Vagina (tissue), 2 donors: ENCODE results near the gene CCDC80. TPM values are rescaled to one million over a fixed set of nuclear protein-coding genes. Genes with fewer than 3 reads are reported as not detected.

Source experiments
- DNase-seq, 2 donors: peaks; one replicate each; pipeline ENCODE4 v3.0.0-alpha.2; 2017; ENCODE audit errors: extremely low spot score in 2 of 2
- H3K27ac ChIP-seq: fragments of 200-600 bp; sonication (generic); one replicate; pipeline ENCODE4 v1.5.1; 2019
- H3K27me3 ChIP-seq: fragments of 200-600 bp; sonication (generic); one replicate; pipeline ENCODE4 v1.5.1; 2019
- H3K36me3 ChIP-seq, 2 donors: fragments of 200-600 bp; sonication (generic); one replicate each; pipeline ENCODE4 v1.5.1; 2017 to 2019
- H3K4me1 ChIP-seq: fragments of 200-600 bp; sonication (generic); one replicate; pipeline ENCODE4 v1.5.1; 2019
- H3K4me3 ChIP-seq, 2 donors: fragments of 200-600 bp; sonication (generic); 1 replicate in 1 of 2; 2 replicates in 1 of 2; pipeline ENCODE4 v1.5.1; 2016 to 2019
- H3K9me3 ChIP-seq: fragments of 200-600 bp; sonication (generic); one replicate; pipeline ENCODE4 v1.5.1; 2019
- CTCF ChIP-seq, 3 experiments: fragments of 450-650 bp in 2 of 3; fragments of 200-600 bp in 1 of 3; sonication (generic) in 1 of 3; IDR thresholded peaks; one replicate each; pipeline ENCODE4 v1.5.1; 2017 to 2019; ENCODE audit warnings: antibody characterized with exemption in 3 of 3, mild to moderate bottlenecking in 2 of 3, moderate library complexity in 2 of 3
- POLR2A ChIP-seq, 2 donors: fragments of 450-650 bp; IDR thresholded peaks; one replicate each; pipeline ENCODE4 v1.6.1; 2017; ENCODE audit warnings: antibody characterized with exemption in 2 of 2, mild to moderate bottlenecking in 2 of 2, moderate library complexity in 2 of 2
- POLR2AphosphoS5 ChIP-seq, 2 donors: sonication (generic); formaldehyde crosslinking; IDR thresholded peaks; one replicate each; pipeline ENCODE4 v1.9.0; 2017; ENCODE audit warnings: antibody characterized with exemption in 2 of 2, mild to moderate bottlenecking in 2 of 2, low read depth in 1 of 2; ENCODE audit not compliant: insufficient read depth in 1 of 2
- intact Hi-C: fragments of 100-400 bp; cut with DNase I; formaldehyde crosslinking; loops from one replicate; pipeline ENCODE4 v1.15.1; 2023
- total RNA-seq: library from RNA; depleted of rRNA; stranded (reverse); fragments of >200 nt; gene quantifications from one replicate; pipeline ENCODE4 v1.2.3, GENCODE V29; 2016

Gene CCDC80
- total RNA-seq, 1 donor from 2014 or later = 51.6 TPM

GRCh38 chr3:112561734-112562529 lies 79.0 kb downstream of the CCDC80 start, which contains the start of the genes ATG3 and SLC35A5:
Gene ATG3, minus strand, starts transcription at chr3:112561962. Its CDS starts 434 bp downstream, at chr3:112561528.
Gene SLC35A5, plus strand, starts transcription at chr3:112562045. Its CDS starts 1,359 bp downstream, at chr3:112563404.
- peaks cover 48% of the 10 kb centered on the region for H3K4me1 ChIP-seq
- H3K27me3 ChIP-seq = no peaks in the 10 kb centered on the region
- intact Hi-C loops = loop anchor here (10.0 kb wide), 1 partner anchor 73 kb away; no protein-coding TSS in a partner anchor
- H3K4me3 ChIP-seq = peak within 1 kb of the TSS; percentile 89 to 98
- peak; percentile 99 for DNase-seq
- H3K27ac ChIP-seq = peak within 1 kb of the TSS; percentile 95
- peaks cover 0 to 8% of the 10 kb centered on the region in 2 donors for H3K36me3 ChIP-seq
- TF ChIP-seq POLR2A (IDR thresholded peaks at IDR 0.05) (peak in 1 of 2 donors; percentile 46), POLR2AphosphoS5 (IDR thresholded peaks at IDR 0.05; ENCODE audit: insufficient read depth in 1 of 2, low read depth in 1 of 2) (peak; percentile 94 to 98), CTCF (IDR thresholded peaks at IDR 0.05) (no peak)
- no peaks in the 10 kb centered on the region for H3K9me3 ChIP-seq

DNA sequence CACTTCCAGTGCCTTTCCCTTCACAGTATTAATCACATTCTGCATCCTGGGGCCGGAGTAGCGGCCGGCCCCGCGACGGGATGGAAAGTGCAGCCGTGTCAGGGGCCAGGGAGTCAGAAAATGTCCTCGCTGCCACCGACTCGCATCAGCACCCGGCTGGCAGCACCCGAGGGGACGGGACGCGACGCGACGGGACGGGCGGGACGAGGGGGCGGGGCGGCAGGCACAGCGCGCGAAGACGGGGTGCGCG lies 79.5 kb downstream of the CCDC80 start:
- Histone ChIP-seq H3K4me3 (peak overlapping the region; percentile 89 to 98), H3K9me3 (no peaks in the 10 kb centered on the region), H3K27me3 (no peaks in the 10 kb centered on the region), H3K4me1 (peaks cover 48% of the 10 kb centered on the region), H3K27ac (peak overlapping the region; percentile 95), H3K36me3 (peaks cover 0 to 8% of the 10 kb centered on the region in 2 donors)
- no peak for TF ChIP-seq POLR2A (IDR thresholded peaks at IDR 0.05)
- TF ChIP-seq CTCF (IDR thresholded peaks at IDR 0.05) = no peak
- TF ChIP-seq POLR2AphosphoS5 (IDR thresholded peaks at IDR 0.05; ENCODE audit: insufficient read depth in 1 of 2, low read depth in 1 of 2) = no peak
- DNase-seq = no peak
- intact Hi-C loops = loop anchor here (10.0 kb wide), 1 partner anchor 73 kb away; no protein-coding TSS in a partner anchor

DNA sequence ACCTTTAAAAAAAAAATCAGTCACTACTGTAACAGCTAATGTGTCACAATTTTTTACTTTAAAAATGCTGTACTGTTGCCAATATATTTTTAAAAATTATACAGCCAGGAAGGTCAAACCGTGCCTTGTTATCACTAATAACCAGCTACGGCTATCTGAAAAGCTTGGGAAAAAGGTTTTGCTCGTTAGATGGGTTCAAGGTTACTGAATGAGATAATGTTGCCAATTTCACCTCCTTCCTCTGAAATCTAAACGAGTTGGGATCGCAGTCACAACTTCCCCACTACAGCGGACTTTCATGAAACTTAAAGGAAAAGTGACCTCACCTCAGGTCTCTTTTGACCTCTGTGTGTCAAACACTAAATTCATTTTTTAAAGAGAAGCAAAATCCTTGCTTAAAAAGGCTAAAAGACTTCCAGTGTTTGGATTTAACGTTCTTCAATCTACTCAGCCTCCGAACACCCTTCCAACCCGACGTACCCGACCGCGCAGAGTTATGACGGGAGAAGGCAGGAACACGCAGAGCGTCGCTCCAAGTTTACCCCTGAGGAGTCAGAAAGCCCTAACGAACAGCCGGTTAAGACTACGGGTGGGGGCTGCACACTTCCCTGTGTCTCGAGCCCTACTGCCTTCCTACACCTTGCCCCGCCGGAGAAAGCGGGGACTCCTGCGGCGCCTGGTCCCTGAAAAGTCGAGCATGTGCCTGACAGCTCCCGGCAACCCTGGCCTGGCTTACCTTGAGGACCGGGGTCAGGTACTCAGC lies 80.0 kb downstream of the CCDC80 start:
- no peak for DNase-seq
- intact Hi-C loops = loop anchor here (10.0 kb wide), 1 partner anchor 74 kb away; no protein-coding TSS in a partner anchor
- H3K4me1 ChIP-seq = peaks cover 50% of the 10 kb centered on the region

GRCh38 chr3:112560307-112560706 lies 80.6 kb downstream of the CCDC80 start:
- Histone ChIP-seq H3K36me3 (peaks cover 0 to 8% of the 10 kb centered on the region in 2 donors), H3K27ac (peak overlapping the region; percentile 95), H3K4me1 (peaks cover 56% of the 10 kb centered on the region), H3K27me3 (no peaks in the 10 kb centered on the region), H3K4me3 (peak overlapping the region; percentile 89 to 98), H3K9me3 (no peaks in the 10 kb centered on the region)
- intact Hi-C loops = loop anchor here (10.0 kb wide), 1 partner anchor 74 kb away; no protein-coding TSS in a partner anchor
- no peak for TF ChIP-seq POLR2AphosphoS5 (IDR thresholded peaks at IDR 0.05; ENCODE audit: insufficient read depth in 1 of 2, low read depth in 1 of 2)
- TF ChIP-seq POLR2A (IDR thresholded peaks at IDR 0.05) = no peak
- TF ChIP-seq CTCF (IDR thresholded peaks at IDR 0.05) = no peak
- DNase-seq = no peak

More for the DNA sequence above, 80.0 kb downstream of the CCDC80 start:
- TF ChIP-seq POLR2A (IDR thresholded peaks at IDR 0.05) (no peak), CTCF (IDR thresholded peaks at IDR 0.05) (no peak), POLR2AphosphoS5 (IDR thresholded peaks at IDR 0.05; ENCODE audit: insufficient read depth in 1 of 2, low read depth in 1 of 2) (no peak)
- Histone ChIP-seq H3K4me3 (peak overlapping the region; percentile 89 to 98), H3K27ac (peak overlapping the region; percentile 95), H3K36me3 (peaks cover 0 to 8% of the 10 kb centered on the region in 2 donors), H3K27me3 (no peaks in the 10 kb centered on the region), H3K9me3 (no peaks in the 10 kb centered on the region)
